Pancreas (tissue), 10 donors: ENCODE data around the gene ZNF280B. TPM values are rescaled to one million over a fixed set of nuclear protein-coding genes. Genes with fewer than 3 reads are reported as not detected.

Experiments
- ATAC-seq, 4 donors: fragments of 200-7000 bp; cut with Tn5 transposase; one replicate each; pipeline versions ENCODE4 v1.8.0 to v1.9.1; 2020; ENCODE audit warnings: mild to moderate bottlenecking in 4 of 4, moderate library complexity in 4 of 4
- DNase-seq, 6 donors: peaks; one replicate each; pipeline ENCODE4 v3.0.0-alpha.2; 2020
- FAIRE-seq: peaks from 2 replicates; lab custom pipeline; 2012; peaks lifted over from hg19 to GRCh38; lab: Jason Lieb, UNC
- H3K27ac ChIP-seq, 4 donors: fragments of 200-600 bp; sonication (generic); 1 replicate in 3 of 4; 2 replicates in 1 of 4; pipeline versions ENCODE4 v1.5.0 to v1.8.0; 2020
- H3K27me3 ChIP-seq, 4 donors: fragments of 200-600 bp; one replicate each; pipeline ENCODE4 v1.8.0; 2021
- H3K36me3 ChIP-seq, 3 donors: fragments of 200-600 bp; sonication (generic) in 1 of 3; one replicate each; pipeline versions ENCODE4 v1.5.0 to v1.8.0; 2020 to 2021
- H3K4me1 ChIP-seq, 3 donors: fragments of 200-600 bp; one replicate each; pipeline ENCODE4 v1.8.0; 2021
- H3K4me3 ChIP-seq, 4 donors: fragments of 200-600 bp; sonication (generic) in 2 of 4; one replicate each; pipeline versions ENCODE4 v1.5.0 to v1.8.0; 2020 to 2021
- H3K9me3 ChIP-seq, 4 donors: fragments of 200-600 bp; one replicate each; pipeline ENCODE4 v1.8.0; 2021
- WGBS, 2 donors: extraction: QIAGEN DNeasy Blood & Tissue Kit; methylation state at CpG; one replicate each; pipeline ENCODE4 v1.1.7; 2013; 5-methylcytosine and 5-hydroxymethylcytosine counted together
- intact Hi-C, 3 donors: fragments of 100-400 bp; cut with DNase I; formaldehyde crosslinking; loops; one replicate each; pipeline versions ENCODE4 v1.11.1 to v1.14.2; 2022
- polyA plus RNA-seq, 2 donors: library from polyadenylated mRNA; stranded (reverse); fragments of 200-250 nt; gene quantifications; one replicate each; pipeline ENCODE4 v1.2.3, GENCODE V29; 2013
- total RNA-seq, 6 donors: library from RNA; stranded (reverse); fragmentation: NEBNext Ultra II Directional in 4 of 6; extraction: Animal tissue kit (Norgen Biotek cat#: 25700) in 4 of 6; gene quantifications; one replicate each; pipeline versions ENCODE4 v1.2.1 to v1.2.4, GENCODE V29; 2021 to 2023
- TF ChIP-seq, protein P1 (sequence below), 4 donors: fragments of 200-600 bp; sonication (generic) in 3 of 4; IDR thresholded peaks; one replicate each; pipeline versions ENCODE4 v1.5.0 to v1.8.0; 2021; ENCODE audit warnings: antibody characterized with exemption in 4 of 4
- donor health status: healthy with polysubstance abuse.
- donor health status: DM: no; HTN: no; CAD: no; lungs with moderate emphysema.
- donor health status: DM: no; HTN: no; CAD: no.
- donor health status: control.
- donor health status: control.
- donor health status: Bipolar disorder and iron deficiency.
- donor health status: DM: yes; HTN: yes; CAD: no.
- donor health status: DM: no; HTN: no; CAD: no.
- donor health status: DM: no; HTN: no; CAD: no.
- donor health status: DM: yes; HTN: yes; CAD: no.

The ZNF280B gene
- total and polyA plus RNA-seq, 8 donors = 0.38 to 1.3 (median 0.89) TPM

DNA sequence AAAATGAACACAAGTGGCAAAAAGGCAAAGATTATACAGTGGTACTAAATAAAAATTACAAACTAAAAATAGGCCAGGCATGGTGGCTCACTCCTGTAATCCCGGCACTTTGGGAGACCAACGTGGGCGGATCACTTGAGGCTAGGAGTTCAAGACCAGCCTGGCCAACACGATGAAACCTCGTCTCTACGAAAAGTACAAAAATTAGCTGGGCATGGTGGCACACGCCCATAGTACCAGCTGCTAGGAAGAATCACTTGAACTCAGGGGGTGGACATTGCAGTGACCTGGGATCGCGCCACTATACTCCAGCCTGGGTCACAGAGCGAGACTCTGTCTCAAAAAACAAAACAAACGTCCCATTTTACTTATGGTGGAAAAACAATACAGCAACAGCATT, 24.5 kb downstream of the ZNF280B start:
- Histone ChIP-seq H3K27ac (no peak overlapping the region), H3K27me3 (no peaks in the 10 kb centered on the region), H3K9me3 (no peaks in the 10 kb centered on the region), H3K4me3 (no peak overlapping the region), H3K36me3 (peaks cover 0 to 9% (median 0%) of the 10 kb centered on the region in 3 donors), H3K4me1 (no peaks in the 10 kb centered on the region)
- intact Hi-C loops = no loop called here
- FAIRE-seq = no peak
- no peak for DNase-seq
- TF ChIP-seq, protein P1, sequence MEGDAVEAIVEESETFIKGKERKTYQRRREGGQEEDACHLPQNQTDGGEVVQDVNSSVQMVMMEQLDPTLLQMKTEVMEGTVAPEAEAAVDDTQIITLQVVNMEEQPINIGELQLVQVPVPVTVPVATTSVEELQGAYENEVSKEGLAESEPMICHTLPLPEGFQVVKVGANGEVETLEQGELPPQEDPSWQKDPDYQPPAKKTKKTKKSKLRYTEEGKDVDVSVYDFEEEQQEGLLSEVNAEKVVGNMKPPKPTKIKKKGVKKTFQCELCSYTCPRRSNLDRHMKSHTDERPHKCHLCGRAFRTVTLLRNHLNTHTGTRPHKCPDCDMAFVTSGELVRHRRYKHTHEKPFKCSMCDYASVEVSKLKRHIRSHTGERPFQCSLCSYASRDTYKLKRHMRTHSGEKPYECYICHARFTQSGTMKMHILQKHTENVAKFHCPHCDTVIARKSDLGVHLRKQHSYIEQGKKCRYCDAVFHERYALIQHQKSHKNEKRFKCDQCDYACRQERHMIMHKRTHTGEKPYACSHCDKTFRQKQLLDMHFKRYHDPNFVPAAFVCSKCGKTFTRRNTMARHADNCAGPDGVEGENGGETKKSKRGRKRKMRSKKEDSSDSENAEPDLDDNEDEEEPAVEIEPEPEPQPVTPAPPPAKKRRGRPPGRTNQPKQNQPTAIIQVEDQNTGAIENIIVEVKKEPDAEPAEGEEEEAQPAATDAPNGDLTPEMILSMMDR (IDR thresholded peaks at IDR 0.05) = no peak
- ATAC-seq = no peak
- WGBS, 2 donors = 93 to 96% methylated on average over 11 of the region's 11 CpGs

GRCh38 chr22:22480940-22481339, 27.6 kb downstream of the ZNF280B start:
- 42 to 44% methylated on average over 2 of the region's 2 CpGs for WGBS, 2 donors
- Histone ChIP-seq H3K4me3 (no peak overlapping the region), H3K27me3 (no peaks in the 10 kb centered on the region), H3K4me1 (no peaks in the 10 kb centered on the region), H3K36me3 (no peaks in the 10 kb centered on the region), H3K9me3 (no peaks in the 10 kb centered on the region), H3K27ac (no peak overlapping the region)
- TF ChIP-seq, protein P1 (IDR thresholded peaks at IDR 0.05) = no peak
- DNase-seq = no peak
- intact Hi-C loops = no loop called here
- ATAC-seq = no peak
- no peak for FAIRE-seq

- 92 to 96% methylated on average over 5 of the region's 5 CpGs for WGBS, 2 donors
- H3K9me3 ChIP-seq = no peaks in the 10 kb centered on the region
- ATAC-seq (no peak), FAIRE-seq (no peak), DNase-seq (no peak)
- no peaks in the 10 kb centered on the region for H3K27me3 ChIP-seq
- H3K36me3 ChIP-seq = no peaks in the 10 kb centered on the region
- no peak overlapping the region for H3K27ac ChIP-seq
- no peak overlapping the region for H3K4me3 ChIP-seq
- TF ChIP-seq, protein P1 (IDR thresholded peaks at IDR 0.05) = no peak
- intact Hi-C loops = no loop called here
- no peaks in the 10 kb centered on the region for H3K4me1 ChIP-seq
Measured at GRCh38 chr22:22479999-22480532, 28.5 kb downstream of the ZNF280B start.

GRCh38 chr22:22479116-22479515, 29.4 kb downstream of the ZNF280B start:
- DNase-seq (no peak), FAIRE-seq (no peak), ATAC-seq (no peak)
- TF ChIP-seq, protein P1 (IDR thresholded peaks at IDR 0.05) = no peak
- Histone ChIP-seq H3K4me3 (no peak overlapping the region), H3K9me3 (no peaks in the 10 kb centered on the region), H3K27ac (no peak overlapping the region), H3K36me3 (no peaks in the 10 kb centered on the region), H3K27me3 (no peaks in the 10 kb centered on the region), H3K4me1 (no peaks in the 10 kb centered on the region)
- intact Hi-C loops = no loop called here
- WGBS, 2 donors = 96 to 100% methylated on average over 2 of the region's 2 CpGs

DNA sequence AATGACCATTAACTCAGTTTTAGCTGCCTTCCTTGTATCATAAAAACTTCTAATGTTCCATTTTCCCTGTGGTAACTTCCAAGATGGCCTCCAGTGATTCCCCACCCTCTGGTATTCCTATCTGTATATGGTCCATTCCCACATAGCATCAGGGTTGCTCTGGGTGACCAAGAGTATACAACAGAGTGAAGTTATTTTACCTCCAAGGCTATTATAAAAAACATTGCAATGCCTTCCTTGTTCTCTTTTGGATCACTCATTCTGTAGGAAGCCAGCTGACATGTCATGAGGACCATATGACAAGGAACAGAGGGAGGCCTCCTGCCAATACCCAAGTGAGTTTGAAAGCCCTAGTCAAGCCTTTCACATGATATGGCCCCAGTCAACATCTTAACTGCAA, 30.1 kb downstream of the ZNF280B start:
- intact Hi-C loops = no loop called here
- FAIRE-seq (no peak), DNase-seq (no peak), ATAC-seq (no peak)
- H3K4me1 ChIP-seq = no peaks in the 10 kb centered on the region
- TF ChIP-seq, protein P1 (IDR thresholded peaks at IDR 0.05) = no peak
- H3K27me3 ChIP-seq = no peaks in the 10 kb centered on the region
- no peaks in the 10 kb centered on the region for H3K36me3 ChIP-seq
- H3K9me3 ChIP-seq = no peaks in the 10 kb centered on the region
- H3K27ac ChIP-seq = no peak overlapping the region
- H3K4me3 ChIP-seq = no peak overlapping the region
